DND-41 (cell line): ENCODE data around the gene CCND1.
A peak's percentile ranks its signal among the peaks of the same experiment; 100 is the strongest.

Experiments
- ATAC-seq: fragments of 200-7000 bp; cut with Tn5 transposase; 3 replicates; pipeline ENCODE4 v1.9.1; 2021; ENCODE audit warnings: low read depth; ENCODE audit not compliant: insufficient read depth
- DNase-seq: peaks from one replicate; pipeline ENCODE4 v3.0.0-alpha.2; 2020
- H2AFZ ChIP-seq: 2 replicates; pipeline ENCODE4 v1.6.0; 2012; ENCODE audit warnings: low read depth, low read length
- H3K27ac ChIP-seq: 2 replicates; pipeline ENCODE4 v1.5.1; 2012; ENCODE audit warnings: low read length, inconsistent platforms
- H3K27me3 ChIP-seq: fragments of 200-600 bp; sonication (generic); 2 replicates; pipeline ENCODE4 v1.6.0; 2012; ENCODE audit warnings: low read length, mild to moderate bottlenecking, inconsistent platforms; ENCODE audit not compliant: insufficient read depth, poor library complexity
- H3K36me3 ChIP-seq: 2 replicates; pipeline ENCODE4 v1.5.1; 2012; ENCODE audit warnings: low read length, inconsistent platforms; ENCODE audit not compliant: insufficient read depth
- H3K4me1 ChIP-seq: 2 replicates; pipeline ENCODE4 v1.5.1; 2012; ENCODE audit warnings: mild to moderate bottlenecking, low read length; ENCODE audit not compliant: insufficient read depth
- H3K4me2 ChIP-seq: 2 replicates; pipeline ENCODE4 v1.6.0; 2012; ENCODE audit warnings: mild to moderate bottlenecking, moderate library complexity, low read length, inconsistent platforms; ENCODE audit not compliant: insufficient read depth
- H3K4me3 ChIP-seq, 2 experiments: fragments of 200-600 bp in 1 of 2; shearing (Covaris generic) in 1 of 2; 2 replicates each; pipeline ENCODE4 v1.5.1; 2012 to 2016; ENCODE audit warnings: inconsistent platforms in 2 of 2, low read length in 2 of 2, mild to moderate bottlenecking in 2 of 2, low read depth in 1 of 2, moderate library complexity in 1 of 2
- H3K79me2 ChIP-seq: 2 replicates; pipeline ENCODE4 v1.6.0; 2012; ENCODE audit warnings: low read length, inconsistent platforms; ENCODE audit not compliant: insufficient read depth
- H3K9ac ChIP-seq: 2 replicates; pipeline ENCODE4 v1.6.0; 2012; ENCODE audit warnings: low read depth, mild to moderate bottlenecking, inconsistent platforms, low read length, moderate library complexity
- H3K9me3 ChIP-seq: 2 replicates; pipeline ENCODE4 v1.5.1; 2012; ENCODE audit warnings: low read length, moderate library complexity, mild to moderate bottlenecking, inconsistent platforms; ENCODE audit not compliant: insufficient read depth, severe bottlenecking
- H4K20me1 ChIP-seq: 2 replicates; pipeline ENCODE4 v1.6.0; 2012; ENCODE audit warnings: low read length; ENCODE audit not compliant: insufficient read depth
- CTCF ChIP-seq: IDR thresholded peaks from 2 replicates; pipeline ENCODE4 v1.5.1; 2012; ENCODE audit warnings: borderline replicate concordance, low read length, moderate library complexity, mild to moderate bottlenecking; ENCODE audit not compliant: poor library complexity, severe bottlenecking; ENCODE audit errors: extremely low read depth
- EZH2 ChIP-seq: IDR thresholded peaks from 3 replicates; pipeline ENCODE4 v1.6.1; 2012; ENCODE audit warnings: borderline replicate concordance, low read depth, mild to moderate bottlenecking, moderate library complexity, low read length, inconsistent platforms; ENCODE audit not compliant: severe bottlenecking

The CCND1 gene

GRCh38 chr11:69594481-69594880 lies 46.5 kb upstream of the CCND1 start:
- Histone ChIP-seq H3K79me2 (no peaks in the 10 kb centered on the region), H3K4me1 (no peaks in the 10 kb centered on the region), H3K4me3 (no peak overlapping the region), H3K4me2 (no peak overlapping the region), H2AFZ (no peak overlapping the region), H3K36me3 (no peaks in the 10 kb centered on the region), H3K27ac (no peak overlapping the region), H3K9ac (no peak overlapping the region), H3K9me3 (no peaks in the 10 kb centered on the region), H3K27me3 (no peaks in the 10 kb centered on the region), H4K20me1 (no peaks in the 10 kb centered on the region)
- DNase-seq (no peak), ATAC-seq (no peak)
- TF ChIP-seq CTCF (no peak), EZH2 (no peak)

- no peaks in the 10 kb centered on the region for H4K20me1 ChIP-seq
- H3K9me3 ChIP-seq = no peaks in the 10 kb centered on the region
- no peak overlapping the region for H3K27ac ChIP-seq
- DNase-seq (no peak), ATAC-seq (no peak)
- no peaks in the 10 kb centered on the region for H3K4me1 ChIP-seq
- H3K27me3 ChIP-seq = no peaks in the 10 kb centered on the region
- H3K4me3 ChIP-seq = no peak overlapping the region
- H3K79me2 ChIP-seq = no peaks in the 10 kb centered on the region
- TF ChIP-seq CTCF (no peak), EZH2 (no peak)
- no peaks in the 10 kb centered on the region for H3K36me3 ChIP-seq
- no peak overlapping the region for H3K9ac ChIP-seq
- H2AFZ ChIP-seq = no peak overlapping the region
- H3K4me2 ChIP-seq = no peak overlapping the region
Measured at GRCh38 chr11:69595805-69596665, 44.9 kb upstream of the CCND1 start.

GRCh38 chr11:69598147-69598546 lies 42.8 kb upstream of the CCND1 start:
- Histone ChIP-seq H3K4me3 (no peak overlapping the region), H3K9me3 (no peaks in the 10 kb centered on the region), H3K9ac (no peak overlapping the region), H3K79me2 (no peaks in the 10 kb centered on the region), H3K27me3 (peaks cover 1% of the 10 kb centered on the region), H3K4me1 (no peaks in the 10 kb centered on the region), H3K27ac (no peak overlapping the region), H3K4me2 (no peak overlapping the region), H2AFZ (no peak overlapping the region), H3K36me3 (no peaks in the 10 kb centered on the region), H4K20me1 (no peaks in the 10 kb centered on the region)
- no peak for ATAC-seq
- TF ChIP-seq EZH2 (no peak), CTCF (peak; percentile 5)
- no peak for DNase-seq
